Panc1 (cell line): Measurements from ENCODE around the gene DEDD2. TPM values are rescaled to one million over a fixed set of nuclear protein-coding genes. Genes with fewer than 3 reads are reported as not detected.
"Not testable (repeated sequence)": the region's sequence is repeated elsewhere in the genome, so short reads cannot be mapped to it uniquely, and the experiment has no call there.

Experiments
- ATAC-seq: fragments of 200-7000 bp; cut with Tn5 transposase; 2 replicates; pipeline ENCODE4 v1.9.1; 2020; ENCODE audit warnings: mild to moderate bottlenecking, moderate library complexity
- Bru-seq: library from RNA; stranded (reverse); fragments of 400-500 nt; gene quantifications from one replicate; lab custom pipeline; 2021; lab: Mats Ljungman, UMichigan
- BruChase-seq, 2 experiments: library from RNA; stranded (reverse); fragments of 400-500 nt; gene quantifications; one replicate each; lab custom pipeline; 2021; lab: Mats Ljungman, UMichigan
- BruUV-seq: library from RNA; stranded (reverse); fragments of 400-500 nt; replicated peaks from 2 replicates; lab custom pipeline; 2021; lab: Mats Ljungman, UMichigan
- CTCF ChIA-PET: fragments of 300-600 bp; sonication (Branson Sonifier 250); formaldehyde crosslinking; loops from one replicate; lab custom pipeline; 2022; ENCODE audit warnings: antibody characterized with exemption; lab: Charles Lee
- POLR2A ChIA-PET: fragments of 300-600 bp; sonication (Branson Sonifier 250); formaldehyde crosslinking; loops from one replicate; lab custom pipeline; 2022; ENCODE audit warnings: antibody characterized with exemption; lab: Charles Lee
- DNase-seq: peaks from one replicate; pipeline ENCODE4 v3.0.0-alpha.2; 2010; ENCODE audit warnings: low read depth, low spot score
- H3K27ac ChIP-seq: 2 replicates; pipeline ENCODE4 v1.5.1; 2011; ENCODE audit warnings: mild to moderate bottlenecking, low read length, inconsistent platforms
- H3K27me3 ChIP-seq: fragments of 200-500 bp; sonication (Bioruptor generic); 2 replicates; pipeline ENCODE4 v1.6.0; 2014; ENCODE audit warnings: low read length, inconsistent platforms; ENCODE audit not compliant: control insufficient read depth, insufficient read depth
- H3K36me3 ChIP-seq: fragments of 200-500 bp; sonication (Bioruptor generic); 2 replicates; pipeline ENCODE4 v1.5.1; 2014; ENCODE audit warnings: inconsistent platforms, mild to moderate bottlenecking, low read length, moderate library complexity; ENCODE audit not compliant: control insufficient read depth, insufficient read depth
- H3K4me1 ChIP-seq: 2 replicates; pipeline ENCODE4 v1.5.1; 2011; ENCODE audit warnings: inconsistent platforms, mild to moderate bottlenecking, low read length, moderate library complexity; ENCODE audit not compliant: control insufficient read depth, insufficient read depth
- H3K4me3 ChIP-seq, 2 experiments: 2 replicates each; pipeline ENCODE4 v1.5.1; 2011 to 2012; ENCODE audit warnings: low read depth in 2 of 2, low read length in 2 of 2, mild to moderate bottlenecking in 2 of 2, inconsistent platforms in 1 of 2, moderate library complexity in 1 of 2
- H3K9me3 ChIP-seq: fragments of 200-500 bp; sonication (Bioruptor generic); 2 replicates; pipeline ENCODE4 v1.5.1; 2014; ENCODE audit warnings: low read depth, mild to moderate bottlenecking, inconsistent platforms, low read length, moderate library complexity; ENCODE audit not compliant: control insufficient read depth, insufficient read depth
- POLR2AphosphoS5 ChIP-seq: IDR thresholded peaks from 2 replicates; pipeline ENCODE4 v1.6.1; 2012; ENCODE audit warnings: mild to moderate bottlenecking, low read depth, low read length, moderate library complexity
- SIN3A ChIP-seq: IDR thresholded peaks from 2 replicates; pipeline ENCODE4 v1.6.1; 2012; ENCODE audit warnings: low read depth, mild to moderate bottlenecking, low read length, moderate library complexity, borderline replicate concordance; ENCODE audit not compliant: insufficient read depth
- TCF7L2 ChIP-seq: IDR thresholded peaks from 2 replicates; pipeline ENCODE4 v1.6.1; 2011; ENCODE audit warnings: mild to moderate bottlenecking, low read depth, low read length, inconsistent platforms
- in situ Hi-C: cut with HindIII; loops from 2 replicates; pipeline ENCODE4 v1.10.0; 2016; ENCODE audit warnings: low sequenced_read_pairs, low pct_unique_long_range_greater_than_20kb
- intact Hi-C: fragments of 100-400 bp; cut with micrococcal nuclease; formaldehyde crosslinking; loops from one replicate; pipeline ENCODE4 v1.10.0; 2022; ENCODE audit not compliant: unreplicated experiment
- long read RNA-seq: library from polyadenylated mRNA; unstranded; transcript quantifications from one replicate; pipeline ENCODE4 v2.0.0, GENCODE V29; 2021; ENCODE audit not compliant: unreplicated experiment
- polyA plus RNA-seq: library from polyadenylated mRNA; unstranded; fragments of >200 nt; gene quantifications from one replicate; pipeline ENCODE4 v1.2.1, GENCODE V29; 2012; ENCODE audit warnings: missing spikeins; ENCODE audit not compliant: insufficient read length
- total RNA-seq: library from RNA; stranded (reverse); gene quantifications from one replicate; pipeline ENCODE4 v1.2.1, GENCODE V29; 2021; ENCODE audit not compliant: unreplicated experiment
- TF ChIP-seq, protein P1 (sequence below), 2 experiments: IDR thresholded peaks; 2 replicates each; pipeline ENCODE4 v1.6.1; 2011 to 2012; ENCODE audit warnings: low read depth in 2 of 2, control low read depth in 1 of 2, low read length in 1 of 2, mild to moderate bottlenecking in 1 of 2, moderate library complexity in 1 of 2; ENCODE audit not compliant: insufficient read depth in 1 of 2

The DEDD2 gene
- total RNA-seq, result 13.2 TPM
- 18.1 TPM for polyA plus RNA-seq
- percentile 52 among the genes with signal in this experiment for Bru-seq, nascent RNA
- BruChase-seq, experiment 1, labeled RNA remaining after a 2-hour chase, result percentile 51 among the genes with signal in this experiment
- percentile 49 among the genes with signal in this experiment for BruChase-seq, experiment 2, labeled RNA remaining after a 6-hour chase
- long read RNA-seq, transcript DEDD2-203 (4 exons, 1,586 nt), result minor isoform, 5 of 19 reads
- long read RNA-seq, transcript DEDD2-205 (5 exons, 1,183 nt), result major isoform, 7 of 19 reads
- long read RNA-seq, partial matches to known transcripts, result 2 of 19 reads
- long read RNA-seq, other reads (novel, unspliced or antisense), result 4 of 19 reads

DNA sequence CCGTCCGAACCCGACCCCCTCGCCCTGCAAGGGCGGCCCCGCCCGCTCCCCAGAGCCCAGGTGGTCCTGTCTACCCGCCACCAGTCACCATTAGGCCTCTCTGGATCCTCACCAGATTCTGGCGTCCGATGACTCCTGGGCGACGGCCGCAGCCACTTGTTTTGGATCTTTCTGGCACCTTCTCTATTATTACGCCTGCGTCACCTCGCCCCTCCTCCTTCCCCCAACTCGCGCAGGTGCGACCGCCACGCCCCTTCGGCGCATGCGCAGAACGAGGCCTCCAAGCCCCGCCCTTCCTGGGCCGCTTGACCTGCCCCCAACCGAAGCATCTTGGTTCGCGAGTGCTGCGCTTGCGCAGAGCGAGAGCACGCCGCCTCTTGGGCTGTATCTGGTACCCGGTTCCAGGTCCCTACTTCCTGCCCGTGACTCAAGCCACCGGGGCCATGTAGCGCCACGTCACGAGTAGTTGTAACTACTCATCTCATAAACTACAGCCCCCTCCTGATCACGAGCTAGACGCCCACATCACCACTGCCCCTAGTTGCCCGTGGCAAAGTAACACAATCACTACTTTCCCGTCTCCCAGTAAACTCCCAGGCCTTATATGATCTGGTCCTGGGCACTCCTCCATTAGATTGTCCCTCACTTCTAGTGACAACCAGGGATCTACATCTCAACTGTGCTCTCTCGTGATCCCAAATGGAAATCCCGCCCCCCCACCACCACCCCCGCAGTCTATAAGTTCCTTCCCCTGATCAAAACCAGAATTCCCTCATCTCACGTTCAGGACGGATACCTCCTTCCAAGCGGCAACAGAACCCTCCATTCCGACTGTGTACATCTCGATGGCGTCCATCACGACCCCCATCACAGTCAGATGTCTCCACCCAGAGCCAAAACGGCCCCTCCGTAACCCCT is at the start of gene DEDD2:
DEDD2 (minus strand) TSS at position 158 of the 918 bp plus-strand sequence. CDS start 670 bp downstream, outside the sequence.
- Histone ChIP-seq H3K9me3 (no peaks in the 10 kb centered on the region), H3K4me1 (peaks cover 8% of the 10 kb centered on the region; the same call in 1 of the 2 replicates), H3K36me3 (peaks cover 6% of the 10 kb centered on the region), H3K4me3 (peak within 1 kb of the TSS; percentile 73 to 92), H3K27ac (peak within 1 kb of the TSS; percentile 92), H3K27me3 (no peaks in the 10 kb centered on the region)
- DNase-seq, result peak; percentile 84
- peak; percentile 84 for ATAC-seq
- ChIA-PET POLR2A (no interaction called here), CTCF (no interaction called here)
- no TSS peak for BruUV-seq
- intact Hi-C loops (no loop called here), in situ Hi-C loops (no loop called here)
- TF ChIP-seq POLR2AphosphoS5 (peak; percentile 30; the same call in 1 of the 2 replicates), TCF7L2 (no peak), SIN3A (no peak)
- TF ChIP-seq, protein P1, sequence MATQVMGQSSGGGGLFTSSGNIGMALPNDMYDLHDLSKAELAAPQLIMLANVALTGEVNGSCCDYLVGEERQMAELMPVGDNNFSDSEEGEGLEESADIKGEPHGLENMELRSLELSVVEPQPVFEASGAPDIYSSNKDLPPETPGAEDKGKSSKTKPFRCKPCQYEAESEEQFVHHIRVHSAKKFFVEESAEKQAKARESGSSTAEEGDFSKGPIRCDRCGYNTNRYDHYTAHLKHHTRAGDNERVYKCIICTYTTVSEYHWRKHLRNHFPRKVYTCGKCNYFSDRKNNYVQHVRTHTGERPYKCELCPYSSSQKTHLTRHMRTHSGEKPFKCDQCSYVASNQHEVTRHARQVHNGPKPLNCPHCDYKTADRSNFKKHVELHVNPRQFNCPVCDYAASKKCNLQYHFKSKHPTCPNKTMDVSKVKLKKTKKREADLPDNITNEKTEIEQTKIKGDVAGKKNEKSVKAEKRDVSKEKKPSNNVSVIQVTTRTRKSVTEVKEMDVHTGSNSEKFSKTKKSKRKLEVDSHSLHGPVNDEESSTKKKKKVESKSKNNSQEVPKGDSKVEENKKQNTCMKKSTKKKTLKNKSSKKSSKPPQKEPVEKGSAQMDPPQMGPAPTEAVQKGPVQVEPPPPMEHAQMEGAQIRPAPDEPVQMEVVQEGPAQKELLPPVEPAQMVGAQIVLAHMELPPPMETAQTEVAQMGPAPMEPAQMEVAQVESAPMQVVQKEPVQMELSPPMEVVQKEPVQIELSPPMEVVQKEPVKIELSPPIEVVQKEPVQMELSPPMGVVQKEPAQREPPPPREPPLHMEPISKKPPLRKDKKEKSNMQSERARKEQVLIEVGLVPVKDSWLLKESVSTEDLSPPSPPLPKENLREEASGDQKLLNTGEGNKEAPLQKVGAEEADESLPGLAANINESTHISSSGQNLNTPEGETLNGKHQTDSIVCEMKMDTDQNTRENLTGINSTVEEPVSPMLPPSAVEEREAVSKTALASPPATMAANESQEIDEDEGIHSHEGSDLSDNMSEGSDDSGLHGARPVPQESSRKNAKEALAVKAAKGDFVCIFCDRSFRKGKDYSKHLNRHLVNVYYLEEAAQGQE (IDR thresholded peaks at IDR 0.05; ENCODE audit: insufficient read depth in 1 of 2, low read depth in 2 of 2, low read length in 1 of 2), result no peak

GRCh38 chr19:42266928-42267603 is 49.6 kb upstream of the DEDD2 start:
- H3K9me3 ChIP-seq, intact Hi-C loops, BruUV-seq, H3K36me3 ChIP-seq, DNase-seq, H3K27me3 ChIP-seq, ATAC-seq, CTCF ChIA-PET, POLR2A ChIA-PET, in situ Hi-C loops: not testable (repeated sequence)
- peak overlapping the region; percentile 69 to 79; a peak in 1 of 4 replicates for H3K4me3 ChIP-seq
- H3K4me1 ChIP-seq, result peaks cover 11% of the 10 kb centered on the region
- H3K27ac ChIP-seq, result peak overlapping the region; percentile 93

DNA sequence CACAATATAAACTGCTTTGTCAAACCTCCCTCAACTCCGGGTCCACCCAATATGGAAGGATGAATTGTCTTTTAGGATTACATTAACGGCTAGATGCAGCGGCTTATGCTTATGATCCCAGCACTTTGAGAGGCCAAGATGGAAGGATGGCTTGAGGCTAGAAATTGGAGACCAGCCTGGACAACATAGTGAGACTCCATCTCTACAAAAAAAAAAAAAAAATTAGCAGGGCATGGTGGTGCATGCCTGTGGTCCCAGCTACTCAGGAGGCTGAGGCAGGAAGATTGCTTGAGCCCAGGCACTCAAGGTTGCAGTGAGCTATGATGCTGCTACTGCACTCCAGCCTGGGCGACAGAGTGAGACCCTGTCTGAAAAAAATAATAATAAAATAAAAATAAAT is 48.6 kb upstream of the DEDD2 start:
- H3K4me1 ChIP-seq, result peaks cover 11% of the 10 kb centered on the region
- H3K9me3 ChIP-seq, intact Hi-C loops, ATAC-seq, H3K36me3 ChIP-seq, H3K4me3 ChIP-seq, BruUV-seq, in situ Hi-C loops, H3K27ac ChIP-seq, CTCF ChIA-PET, POLR2A ChIA-PET, DNase-seq, H3K27me3 ChIP-seq: not testable (repeated sequence)
